GM12874 (cell line): Measurements from ENCODE around the gene CREBBP.

Source experiments
- TF ChIP-seq, protein P1 (sequence below): IDR thresholded peaks from 2 replicates; pipeline ENCODE4 v1.5.1; 2011; ENCODE audit warnings: low read depth, mild to moderate bottlenecking, control low read depth, low read length, moderate library complexity; ENCODE audit not compliant: insufficient read depth

CREBBP gene

DNA sequence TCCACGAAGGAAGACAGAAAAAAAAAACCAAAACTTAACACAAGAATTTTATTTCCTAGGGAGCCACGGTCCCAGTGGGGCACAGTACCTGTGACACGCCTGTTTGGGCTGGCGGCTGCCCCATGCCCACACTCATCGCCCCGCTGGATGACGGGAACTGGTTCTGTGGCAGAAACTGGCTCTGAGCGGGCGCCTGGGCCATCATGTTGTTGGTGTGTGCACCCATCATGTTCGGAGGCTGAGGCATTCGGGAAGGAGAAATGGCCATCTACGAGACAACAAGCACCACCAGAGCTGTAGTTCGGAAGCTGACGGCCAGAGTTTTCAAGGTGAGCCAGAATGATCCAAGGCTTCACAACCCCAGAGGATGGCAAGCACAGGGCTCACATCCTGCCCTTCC, 106.8 kb downstream of the CREBBP start:
- TF ChIP-seq, protein P1, sequence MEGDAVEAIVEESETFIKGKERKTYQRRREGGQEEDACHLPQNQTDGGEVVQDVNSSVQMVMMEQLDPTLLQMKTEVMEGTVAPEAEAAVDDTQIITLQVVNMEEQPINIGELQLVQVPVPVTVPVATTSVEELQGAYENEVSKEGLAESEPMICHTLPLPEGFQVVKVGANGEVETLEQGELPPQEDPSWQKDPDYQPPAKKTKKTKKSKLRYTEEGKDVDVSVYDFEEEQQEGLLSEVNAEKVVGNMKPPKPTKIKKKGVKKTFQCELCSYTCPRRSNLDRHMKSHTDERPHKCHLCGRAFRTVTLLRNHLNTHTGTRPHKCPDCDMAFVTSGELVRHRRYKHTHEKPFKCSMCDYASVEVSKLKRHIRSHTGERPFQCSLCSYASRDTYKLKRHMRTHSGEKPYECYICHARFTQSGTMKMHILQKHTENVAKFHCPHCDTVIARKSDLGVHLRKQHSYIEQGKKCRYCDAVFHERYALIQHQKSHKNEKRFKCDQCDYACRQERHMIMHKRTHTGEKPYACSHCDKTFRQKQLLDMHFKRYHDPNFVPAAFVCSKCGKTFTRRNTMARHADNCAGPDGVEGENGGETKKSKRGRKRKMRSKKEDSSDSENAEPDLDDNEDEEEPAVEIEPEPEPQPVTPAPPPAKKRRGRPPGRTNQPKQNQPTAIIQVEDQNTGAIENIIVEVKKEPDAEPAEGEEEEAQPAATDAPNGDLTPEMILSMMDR, result no peak

DNA sequence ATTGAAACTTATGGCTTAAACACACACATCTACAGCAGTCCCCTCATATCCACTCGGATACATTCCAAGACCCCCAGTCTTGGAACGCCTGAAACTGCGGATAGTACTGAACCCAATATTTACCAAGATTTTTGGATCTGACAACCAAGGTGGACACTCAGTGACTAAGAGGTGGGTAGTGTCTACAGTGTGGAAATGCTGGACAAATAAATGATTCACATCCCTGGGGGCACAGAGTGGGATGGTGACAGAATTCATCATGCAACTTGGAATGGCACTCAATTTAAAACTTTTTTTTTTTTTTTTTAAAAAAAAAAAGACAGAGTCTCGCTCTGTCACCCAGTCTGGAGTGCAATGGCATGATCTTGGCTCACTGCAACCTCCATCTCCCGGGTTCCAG, 109.0 kb downstream of the CREBBP start:
- TF ChIP-seq, protein P1, result no peak

DNA sequence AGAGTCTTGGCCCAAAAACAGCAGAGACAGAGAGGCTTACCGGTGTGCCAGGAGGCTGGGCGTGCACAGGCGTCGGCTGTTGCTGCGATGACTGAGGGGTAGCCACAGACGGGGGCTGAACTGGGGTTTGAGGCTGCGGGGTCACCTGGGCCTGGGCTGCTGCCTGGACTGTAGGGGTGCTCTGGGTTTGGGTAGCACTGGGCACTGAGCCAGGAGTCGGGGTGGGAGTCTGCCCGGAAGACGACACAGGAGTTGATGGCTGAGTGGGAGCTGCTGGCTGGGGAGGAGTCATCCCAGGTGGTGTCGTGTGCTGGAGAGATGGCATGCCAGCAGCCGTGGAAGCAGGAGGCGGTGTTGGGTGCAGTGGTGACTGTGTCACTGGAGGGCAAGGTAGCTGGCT, 110.0 kb downstream of the CREBBP start:
- TF ChIP-seq, protein P1, result no peak

DNA sequence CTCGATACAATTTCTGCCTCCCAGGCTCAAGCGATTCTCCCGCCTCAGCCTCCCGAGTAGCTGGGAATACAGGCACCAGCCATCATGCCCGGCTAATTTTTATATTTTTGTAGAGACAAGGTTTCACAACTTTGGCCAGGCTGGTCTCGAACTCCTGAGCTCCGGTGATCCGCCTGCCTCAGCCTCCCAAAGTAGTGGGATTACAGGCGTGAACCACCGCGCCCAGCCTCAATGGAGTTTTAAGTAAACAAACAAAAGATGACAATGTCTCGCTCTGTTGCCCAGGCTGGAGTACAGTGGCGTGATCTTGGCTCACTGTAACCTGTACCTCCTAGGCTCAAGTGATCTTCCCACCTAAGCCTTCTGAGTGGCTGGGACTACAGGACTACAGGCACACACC, 110.6 kb downstream of the CREBBP start:
- TF ChIP-seq, protein P1, result no peak

DNA sequence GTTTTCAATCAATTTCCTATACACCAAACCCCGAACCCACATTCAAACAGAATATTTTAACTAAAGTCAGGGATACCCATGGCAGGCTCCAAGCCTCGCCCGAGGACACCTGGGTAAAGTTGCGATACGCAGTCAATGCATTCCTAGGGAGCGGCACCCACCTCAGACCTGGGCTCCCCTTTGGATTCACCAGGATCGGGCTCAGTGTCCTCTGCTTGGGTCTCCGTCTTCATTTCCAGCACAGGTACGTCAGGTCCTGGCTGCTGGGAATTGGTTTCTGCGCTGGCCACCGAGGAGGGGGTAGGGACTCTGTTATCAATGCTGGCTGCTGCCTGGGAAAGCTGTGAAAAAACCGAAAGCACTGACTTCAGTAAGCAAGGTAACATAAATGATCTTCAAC, 111.5 kb downstream of the CREBBP start:
- TF ChIP-seq, protein P1, result no peak

DNA sequence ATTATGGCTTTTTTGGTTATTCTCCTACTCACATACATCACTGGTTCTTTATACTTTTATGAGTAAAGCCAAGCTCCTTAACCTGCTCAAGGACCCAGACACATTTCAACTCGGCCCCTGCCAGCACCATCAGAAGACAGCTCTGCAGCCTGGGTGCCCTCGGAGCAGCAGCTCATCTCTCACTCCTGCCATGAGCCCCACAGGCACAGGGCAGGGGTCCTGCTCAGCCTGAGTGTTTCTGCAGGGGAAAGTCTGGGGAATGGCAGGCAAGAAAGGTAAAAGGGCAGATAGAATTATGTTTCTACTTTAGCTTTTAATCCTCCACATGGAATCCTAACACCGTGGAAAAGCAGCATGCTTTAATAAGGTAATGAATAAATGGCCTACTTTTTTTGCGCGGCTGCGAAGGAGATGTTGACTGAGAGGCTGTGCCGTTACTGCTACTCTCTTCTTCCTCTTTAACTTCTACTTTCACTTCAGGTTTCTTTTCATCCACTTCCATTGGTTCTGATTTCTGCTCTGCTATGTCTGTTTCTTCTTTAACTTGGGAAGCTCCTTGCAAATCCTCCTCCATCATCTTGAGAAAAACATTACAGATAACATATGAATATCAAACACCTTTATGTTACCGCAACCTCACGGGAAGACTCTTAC, 113.1 kb downstream of the CREBBP start:
- TF ChIP-seq, protein P1, result no peak

DNA sequence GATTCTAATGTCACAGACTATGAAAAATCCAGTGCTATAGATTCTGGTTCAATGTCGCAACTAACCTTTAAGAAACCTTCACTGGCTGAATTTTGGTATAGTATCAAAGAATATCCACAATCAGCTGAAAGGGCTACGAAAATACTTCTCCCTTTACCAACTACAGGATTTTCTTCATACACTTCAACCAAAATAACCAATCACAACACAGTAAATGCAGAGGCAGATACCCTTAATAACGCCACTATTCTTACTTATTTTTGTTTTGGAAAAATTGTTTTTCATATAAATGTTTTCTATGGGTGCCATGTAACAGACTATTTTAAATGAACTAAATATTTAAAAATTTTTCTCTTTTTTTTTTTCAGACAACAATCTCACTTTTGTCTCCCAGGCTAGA, 114.3 kb downstream of the CREBBP start:
- TF ChIP-seq, protein P1, result no peak
